GM12878 (cell line): ENCODE data around the gene DXO. TPM values are rescaled to one million over a fixed set of nuclear protein-coding genes. Genes with fewer than 3 reads are reported as not detected.
A peak's percentile ranks its signal among the peaks of the same experiment; 100 is the strongest.

Experiments used
- ATAC-seq: fragments of 200-7000 bp; cut with Tn5 transposase; 3 replicates; pipeline ENCODE4 v1.9.1; 2020; ENCODE audit warnings: mild to moderate bottlenecking, moderate library complexity
- BruUV-seq: library from RNA; stranded (reverse); fragments of 400-500 nt; replicated peaks from 2 replicates; lab custom pipeline; 2021; lab: Mats Ljungman, UMichigan
- CTCF ChIA-PET: fragments of 300-600 bp; sonication (Branson Sonifier 250); formaldehyde crosslinking; extraction: SDS; loops from one replicate; lab custom pipeline; 2021; ENCODE audit warnings: inconsistent platforms; lab: Yijun Ruan, JAX
- POLR2A ChIA-PET: fragments of 350-600 bp; formaldehyde crosslinking; extraction: SDS; loops from one replicate; lab custom pipeline; 2021; ENCODE audit warnings: inconsistent platforms; lab: Charles Lee
- RAD21 ChIA-PET: fragments of 300-600 bp; sonication (Branson Sonifier 250); formaldehyde crosslinking; loops from one replicate; lab custom pipeline; 2023; ENCODE audit warnings: antibody characterized with exemption; ENCODE audit not compliant: unreplicated experiment; lab: Charles Lee
- SMC1A ChIA-PET: fragments of 300-600 bp; sonication (Branson Sonifier 250); formaldehyde crosslinking; loops from one replicate; lab custom pipeline; 2023; ENCODE audit not compliant: unreplicated experiment, uncharacterized antibody; lab: Charles Lee
- DNase-seq: peaks from one replicate; pipeline ENCODE4 v3.0.0-alpha.2; 2011; ENCODE audit warnings: low read depth, low spot score
- FAIRE-seq: peaks from 3 replicates; lab custom pipeline; 2011; peaks lifted over from hg19 to GRCh38; lab: Jason Lieb, UNC
- H2AFZ ChIP-seq: 2 replicates; pipeline ENCODE4 v1.6.0; 2011; ENCODE audit warnings: low read depth, low read length, control low read depth; ENCODE audit not compliant: control insufficient read depth
- H3K27ac ChIP-seq: 2 replicates; pipeline ENCODE4 v1.5.1; 2011; ENCODE audit warnings: control low read depth; ENCODE audit not compliant: control insufficient read depth, insufficient read depth
- H3K27me3 ChIP-seq, 2 experiments: replicated peaks in 1 of 2; 2 replicates each; pipeline versions ENCODE4 v1.6.0 to v1.6.1; 2011; ENCODE audit warnings: low read length in 1 of 2; ENCODE audit not compliant: control insufficient read depth in 2 of 2, insufficient read depth in 2 of 2
- H3K36me3 ChIP-seq, 2 experiments: 2 replicates each; pipeline ENCODE4 v1.5.1; 2011; ENCODE audit warnings: low read length in 1 of 2; ENCODE audit not compliant: control insufficient read depth in 2 of 2, insufficient read depth in 2 of 2
- H3K4me1 ChIP-seq: 2 replicates; pipeline ENCODE4 v1.6.1; 2011; ENCODE audit warnings: mild to moderate bottlenecking, low read length, moderate library complexity, mixed read lengths; ENCODE audit not compliant: control insufficient read depth, insufficient read depth
- H3K4me2 ChIP-seq: 2 replicates; pipeline ENCODE4 v1.6.0; 2011; ENCODE audit warnings: control low read depth; ENCODE audit not compliant: control insufficient read depth, insufficient read depth
- H3K4me3 ChIP-seq: fragments of 200-600 bp; sonication (generic); 2 replicates; pipeline ENCODE4 v1.5.1; 2016
- H3K79me2 ChIP-seq: 2 replicates; pipeline ENCODE4 v1.6.0; 2011; ENCODE audit warnings: low read length; ENCODE audit not compliant: control insufficient read depth, insufficient read depth
- H3K9ac ChIP-seq: 2 replicates; pipeline ENCODE4 v1.8.0; 2011; ENCODE audit warnings: low read length, control low read depth, mixed read lengths; ENCODE audit not compliant: control insufficient read depth, insufficient read depth
- H3K9me3 ChIP-seq: replicated peaks from 3 replicates; pipeline ENCODE4 v1.5.1; 2011; ENCODE audit warnings: mild to moderate bottlenecking, low read length; ENCODE audit not compliant: control insufficient read depth, insufficient read depth
- H4K20me1 ChIP-seq: 2 replicates; pipeline ENCODE4 v1.6.0; 2011; ENCODE audit not compliant: control insufficient read depth, insufficient read depth
- ATF7 ChIP-seq: fragments of 450-650 bp; IDR thresholded peaks from 2 replicates; pipeline ENCODE4 v1.6.1; 2016; ENCODE audit warnings: low read depth, mild to moderate bottlenecking
- MEF2B ChIP-seq: fragments of 450-650 bp; IDR thresholded peaks from 2 replicates; pipeline ENCODE4 v1.6.1; 2018; ENCODE audit warnings: mild to moderate bottlenecking, moderate library complexity; ENCODE audit not compliant: partially characterized antibody, poor library complexity, severe bottlenecking
- NR2C1 ChIP-seq: fragments of 450-650 bp; IDR thresholded peaks from 2 replicates; pipeline ENCODE4 v1.6.1; 2017; ENCODE audit warnings: antibody characterized with exemption, mild to moderate bottlenecking, moderate library complexity
- PAX8 ChIP-seq: fragments of 450-650 bp; IDR thresholded peaks from 2 replicates; pipeline ENCODE4 v1.6.1; 2017; ENCODE audit warnings: mild to moderate bottlenecking, moderate library complexity
- PML ChIP-seq: IDR thresholded peaks from 2 replicates; pipeline ENCODE4 v1.6.1; 2012; ENCODE audit warnings: low read length, inconsistent platforms
- RAD21 ChIP-seq: IDR thresholded peaks from 2 replicates; pipeline ENCODE4 v1.6.1; 2011; ENCODE audit warnings: mild to moderate bottlenecking, low read depth, low read length, moderate library complexity; ENCODE audit not compliant: insufficient read depth
- SMARCA5 ChIP-seq: fragments of 450-650 bp; IDR thresholded peaks from 2 replicates; pipeline ENCODE4 v1.6.1; 2017; ENCODE audit warnings: mild to moderate bottlenecking
- SMC3 ChIP-seq: IDR thresholded peaks from 2 replicates; pipeline ENCODE4 v1.6.1; 2011; ENCODE audit warnings: low read length, improper control_type of control experiment, borderline replicate concordance
- WGBS: methylation state at CpG from one replicate; pipeline ENCODE4 v1.1.6; 2016; ENCODE audit warnings: low lambda C conversion rate; ENCODE audit not compliant: insufficient replicate concordance, insufficient coverage; ENCODE audit errors: missing lambda C conversion rate; 5-methylcytosine and 5-hydroxymethylcytosine counted together
- in situ Hi-C: fragments of 300-500 bp; cut with MboI; formaldehyde crosslinking; loops from 9 replicates; pipeline ENCODE4 v1.14.3; 2018; ENCODE audit warnings: mixed read lengths
- intact Hi-C: fragments of 100-400 bp; cut with micrococcal nuclease; formaldehyde crosslinking; loops from one replicate; pipeline ENCODE4 v1.14.2; 2022; ENCODE audit not compliant: unreplicated experiment
- polyA plus RNA-seq, 11 experiments: library from polyadenylated mRNA; depleted of rRNA in 4 of 11; unstranded in 6 of 11; stranded (reverse) in 5 of 11; fragments of >200 nt; fragmentation: Nextera tagmentation in 4 of 11; fragmentation: Illumina TruSeq in 1 of 11; extraction: Ambion mirVana in 4 of 11; extraction: Trizol in 1 of 11; gene quantifications; 1 replicate in 1 of 11; 2 replicates in 10 of 11; pipeline versions ENCODE4 v1.2.1 to v1.2.3, GENCODE V29; 2011 to 2016; ENCODE audit warnings: inconsistent platforms in 2 of 11, missing spikeins in 2 of 11, low read depth in 1 of 11
- total RNA-seq, 4 experiments: library from RNA; depleted of rRNA in 3 of 4; stranded (reverse); fragments of >200 nt in 3 of 4; fragmentation: Illumina TruSeq in 1 of 4; extraction: Trizol in 1 of 4; gene quantifications; 2 replicates each; pipeline versions ENCODE4 v1.2.1 to v1.2.3, GENCODE V29; 2013 to 2021
- TF ChIP-seq, protein P1 (sequence below): fragments of 450-650 bp; IDR thresholded peaks from 2 replicates; pipeline ENCODE4 v1.6.1; 2017; ENCODE audit warnings: mild to moderate bottlenecking
- TF ChIP-seq, protein P2 (sequence below): fragments of 450-650 bp; IDR thresholded peaks from 2 replicates; pipeline ENCODE4 v1.6.1; 2017; ENCODE audit warnings: mild to moderate bottlenecking, moderate library complexity
- TF ChIP-seq, protein P3 (sequence below), 3 experiments: IDR thresholded peaks in 2 of 3; conservative IDR thresholded peaks in 1 of 3; 2 replicates each; pipeline ENCODE4 v1.5.1; 2011; ENCODE audit warnings: low read depth in 3 of 3, low read length in 3 of 3, mild to moderate bottlenecking in 3 of 3, control low read depth in 2 of 3, moderate library complexity in 2 of 3, inconsistent platforms in 1 of 3, mixed read lengths in 1 of 3; ENCODE audit not compliant: control insufficient read depth in 2 of 3, insufficient read depth in 1 of 3; ENCODE audit errors: extremely low read depth in 1 of 3
- TF ChIP-seq, protein P4 (sequence below): fragments of 450-650 bp; IDR thresholded peaks from 2 replicates; pipeline ENCODE4 v1.6.1; 2014; ENCODE audit warnings: mild to moderate bottlenecking

Gene DXO
- total and polyA plus RNA-seq, 10 of the 15 experiments (the other 5 are each of a cell fraction or from before 2014, with no cell fraction given), result 4.5 to 21.4 (median 16.3) TPM

DNA sequence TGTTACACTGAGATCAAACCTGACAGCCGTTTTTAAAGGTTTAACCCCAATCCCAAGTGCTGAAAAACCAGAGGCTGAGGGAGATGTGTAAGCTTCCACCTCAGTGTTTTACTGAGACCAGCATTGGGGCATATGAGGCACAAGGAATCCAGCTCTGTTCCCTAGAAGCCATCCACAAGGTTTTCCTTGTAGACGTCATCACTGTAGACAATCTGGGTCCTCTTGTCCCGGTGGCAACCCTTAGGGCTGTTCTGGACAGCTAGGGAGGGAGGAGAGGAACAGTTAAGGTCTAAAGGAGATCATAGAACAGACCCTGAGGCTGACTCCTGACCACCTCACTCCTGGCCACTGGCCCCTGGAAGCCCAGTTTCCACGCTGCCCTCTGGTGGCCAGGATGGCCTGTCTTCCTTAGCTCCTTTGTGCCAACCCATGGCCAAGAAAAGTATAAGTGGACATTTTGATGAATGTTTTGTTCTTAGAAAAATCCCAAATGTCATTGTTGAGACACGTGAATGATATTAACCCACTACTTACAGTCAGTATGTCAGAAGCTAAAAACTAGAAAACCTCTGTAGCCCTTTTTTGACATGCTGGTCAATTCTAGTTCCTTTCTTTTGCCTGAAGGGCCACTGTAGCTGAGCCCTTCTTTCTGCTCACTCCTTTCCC is 19.7 kb downstream of the DXO start:
- no peak for DNase-seq
- no TSS peak for BruUV-seq
- H3K27ac ChIP-seq, result no peak overlapping the region
- ChIA-PET POLR2A (interaction anchor here (0.5 kb wide), 1 partner anchor 34 kb away, joined by 4 read pairs; no protein-coding TSS in a partner anchor), CTCF (interaction anchor here (0.6 to 3.3 kb wide), 16 partner anchors 9 to 600 kb away, joined by 3 to 16 read pairs (median 4); partner anchors contain the start of genes DXO and ZBTB12), SMC1A (interaction anchor here (0.8 to 1.5 kb wide), 6 partner anchors 12 to 117 kb away, joined by 3 to 9 read pairs (median 4); no protein-coding TSS in a partner anchor), RAD21 (interaction anchor here (0.8 to 1.1 kb wide), 3 partner anchors 19 to 62 kb away, joined by 3 to 4 read pairs (median 3); partner anchors contain the start of gene DXO)
- in situ Hi-C loops, result no loop called here
- no peaks in the 10 kb centered on the region for H3K4me1 ChIP-seq
- intact Hi-C loops, result no loop called here
- no peaks in the 10 kb centered on the region for H4K20me1 ChIP-seq
- H2AFZ ChIP-seq, result no peak overlapping the region
- TF ChIP-seq, protein P1, sequence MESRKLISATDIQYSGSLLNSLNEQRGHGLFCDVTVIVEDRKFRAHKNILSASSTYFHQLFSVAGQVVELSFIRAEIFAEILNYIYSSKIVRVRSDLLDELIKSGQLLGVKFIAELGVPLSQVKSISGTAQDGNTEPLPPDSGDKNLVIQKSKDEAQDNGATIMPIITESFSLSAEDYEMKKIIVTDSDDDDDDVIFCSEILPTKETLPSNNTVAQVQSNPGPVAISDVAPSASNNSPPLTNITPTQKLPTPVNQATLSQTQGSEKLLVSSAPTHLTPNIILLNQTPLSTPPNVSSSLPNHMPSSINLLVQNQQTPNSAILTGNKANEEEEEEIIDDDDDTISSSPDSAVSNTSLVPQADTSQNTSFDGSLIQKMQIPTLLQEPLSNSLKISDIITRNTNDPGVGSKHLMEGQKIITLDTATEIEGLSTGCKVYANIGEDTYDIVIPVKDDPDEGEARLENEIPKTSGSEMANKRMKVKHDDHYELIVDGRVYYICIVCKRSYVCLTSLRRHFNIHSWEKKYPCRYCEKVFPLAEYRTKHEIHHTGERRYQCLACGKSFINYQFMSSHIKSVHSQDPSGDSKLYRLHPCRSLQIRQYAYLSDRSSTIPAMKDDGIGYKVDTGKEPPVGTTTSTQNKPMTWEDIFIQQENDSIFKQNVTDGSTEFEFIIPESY, result no peak
- TF ChIP-seq SMC3, result peak; percentile 18; the same call in 1 of the 2 replicates
- peak; percentile 36; the same call in 1 of the 2 replicates for TF ChIP-seq RAD21
- TF ChIP-seq, protein P2, sequence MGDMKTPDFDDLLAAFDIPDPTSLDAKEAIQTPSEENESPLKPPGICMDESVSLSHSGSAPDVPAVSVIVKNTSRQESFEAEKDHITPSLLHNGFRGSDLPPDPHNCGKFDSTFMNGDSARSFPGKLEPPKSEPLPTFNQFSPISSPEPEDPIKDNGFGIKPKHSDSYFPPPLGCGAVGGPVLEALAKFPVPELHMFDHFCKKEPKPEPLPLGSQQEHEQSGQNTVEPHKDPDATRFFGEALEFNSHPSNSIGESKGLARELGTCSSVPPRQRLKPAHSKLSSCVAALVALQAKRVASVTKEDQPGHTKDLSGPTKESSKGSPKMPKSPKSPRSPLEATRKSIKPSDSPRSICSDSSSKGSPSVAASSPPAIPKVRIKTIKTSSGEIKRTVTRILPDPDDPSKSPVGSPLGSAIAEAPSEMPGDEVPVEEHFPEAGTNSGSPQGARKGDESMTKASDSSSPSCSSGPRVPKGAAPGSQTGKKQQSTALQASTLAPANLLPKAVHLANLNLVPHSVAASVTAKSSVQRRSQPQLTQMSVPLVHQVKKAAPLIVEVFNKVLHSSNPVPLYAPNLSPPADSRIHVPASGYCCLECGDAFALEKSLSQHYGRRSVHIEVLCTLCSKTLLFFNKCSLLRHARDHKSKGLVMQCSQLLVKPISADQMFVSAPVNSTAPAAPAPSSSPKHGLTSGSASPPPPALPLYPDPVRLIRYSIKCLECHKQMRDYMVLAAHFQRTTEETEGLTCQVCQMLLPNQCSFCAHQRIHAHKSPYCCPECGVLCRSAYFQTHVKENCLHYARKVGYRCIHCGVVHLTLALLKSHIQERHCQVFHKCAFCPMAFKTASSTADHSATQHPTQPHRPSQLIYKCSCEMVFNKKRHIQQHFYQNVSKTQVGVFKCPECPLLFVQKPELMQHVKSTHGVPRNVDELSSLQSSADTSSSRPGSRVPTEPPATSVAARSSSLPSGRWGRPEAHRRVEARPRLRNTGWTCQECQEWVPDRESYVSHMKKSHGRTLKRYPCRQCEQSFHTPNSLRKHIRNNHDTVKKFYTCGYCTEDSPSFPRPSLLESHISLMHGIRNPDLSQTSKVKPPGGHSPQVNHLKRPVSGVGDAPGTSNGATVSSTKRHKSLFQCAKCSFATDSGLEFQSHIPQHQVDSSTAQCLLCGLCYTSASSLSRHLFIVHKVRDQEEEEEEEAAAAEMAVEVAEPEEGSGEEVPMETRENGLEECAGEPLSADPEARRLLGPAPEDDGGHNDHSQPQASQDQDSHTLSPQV, result no peak
- TF ChIP-seq PAX8, result no peak
- TF ChIP-seq, protein P3, sequence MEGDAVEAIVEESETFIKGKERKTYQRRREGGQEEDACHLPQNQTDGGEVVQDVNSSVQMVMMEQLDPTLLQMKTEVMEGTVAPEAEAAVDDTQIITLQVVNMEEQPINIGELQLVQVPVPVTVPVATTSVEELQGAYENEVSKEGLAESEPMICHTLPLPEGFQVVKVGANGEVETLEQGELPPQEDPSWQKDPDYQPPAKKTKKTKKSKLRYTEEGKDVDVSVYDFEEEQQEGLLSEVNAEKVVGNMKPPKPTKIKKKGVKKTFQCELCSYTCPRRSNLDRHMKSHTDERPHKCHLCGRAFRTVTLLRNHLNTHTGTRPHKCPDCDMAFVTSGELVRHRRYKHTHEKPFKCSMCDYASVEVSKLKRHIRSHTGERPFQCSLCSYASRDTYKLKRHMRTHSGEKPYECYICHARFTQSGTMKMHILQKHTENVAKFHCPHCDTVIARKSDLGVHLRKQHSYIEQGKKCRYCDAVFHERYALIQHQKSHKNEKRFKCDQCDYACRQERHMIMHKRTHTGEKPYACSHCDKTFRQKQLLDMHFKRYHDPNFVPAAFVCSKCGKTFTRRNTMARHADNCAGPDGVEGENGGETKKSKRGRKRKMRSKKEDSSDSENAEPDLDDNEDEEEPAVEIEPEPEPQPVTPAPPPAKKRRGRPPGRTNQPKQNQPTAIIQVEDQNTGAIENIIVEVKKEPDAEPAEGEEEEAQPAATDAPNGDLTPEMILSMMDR (IDR thresholded peaks at IDR 0.05 in 2 of 3, conservative IDR thresholded peaks at IDR 0.05 in 1 of 3; ENCODE audit: control insufficient read depth in 2 of 3, extremely low read depth in 1 of 3, insufficient read depth in 1 of 3, low read depth in 3 of 3, low read length in 3 of 3), result peak; percentile 45 to 59 (median 47)
- TF ChIP-seq SMARCA5, result no peak
- no peak for TF ChIP-seq PML
- TF ChIP-seq ATF7, result no peak
- TF ChIP-seq, protein P4, sequence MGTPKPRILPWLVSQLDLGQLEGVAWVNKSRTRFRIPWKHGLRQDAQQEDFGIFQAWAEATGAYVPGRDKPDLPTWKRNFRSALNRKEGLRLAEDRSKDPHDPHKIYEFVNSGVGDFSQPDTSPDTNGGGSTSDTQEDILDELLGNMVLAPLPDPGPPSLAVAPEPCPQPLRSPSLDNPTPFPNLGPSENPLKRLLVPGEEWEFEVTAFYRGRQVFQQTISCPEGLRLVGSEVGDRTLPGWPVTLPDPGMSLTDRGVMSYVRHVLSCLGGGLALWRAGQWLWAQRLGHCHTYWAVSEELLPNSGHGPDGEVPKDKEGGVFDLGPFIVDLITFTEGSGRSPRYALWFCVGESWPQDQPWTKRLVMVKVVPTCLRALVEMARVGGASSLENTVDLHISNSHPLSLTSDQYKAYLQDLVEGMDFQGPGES, result no peak
- TF ChIP-seq MEF2B, result no peak
- TF ChIP-seq NR2C1, result no peak
- H3K9ac ChIP-seq, result no peak overlapping the region
- H3K9me3 ChIP-seq, result no peaks in the 10 kb centered on the region
- H3K79me2 ChIP-seq, result no peaks in the 10 kb centered on the region; the same call in 1 of the 2 replicates
- peaks cover 8 to 21% of the 10 kb centered on the region in 2 experiments for H3K36me3 ChIP-seq
- 75% methylated on average over 5 of the region's 5 CpGs for WGBS
- no peak for FAIRE-seq
- no peaks in the 10 kb centered on the region for H3K27me3 ChIP-seq
- H3K4me2 ChIP-seq, result no peak overlapping the region
- no peak overlapping the region for H3K4me3 ChIP-seq
- ATAC-seq, result peak; percentile 71
